ENCODE results near the gene TBX18. TPM values are rescaled to one million over a fixed set of nuclear protein-coding genes. Genes with fewer than 3 reads are reported as not detected.

Gene TBX18
- total RNA-seq, 1 experiment from 2014 or later, result 0.15 TPM

- no peaks in the 10 kb centered on the region for H3K9me3 Mint-ChIP-seq
- DNase-seq (ENCODE audit: low spot score) (no peak), ATAC-seq (no peak)
- CTCF ChIA-PET, result interaction anchor here (0.6 kb wide), 1 partner anchor 327 kb away, joined by 3 read pairs; no protein-coding TSS in a partner anchor
- no peak overlapping the region for H3K27ac Mint-ChIP-seq
- TF ChIP-seq CREB1 (CRISPR knock-in tag; IDR thresholded peaks at IDR 0.05) (no peak), ZBTB43 (CRISPR knock-in tag; IDR thresholded peaks at IDR 0.05) (no peak), JAZF1 (CRISPR knock-in tag; IDR thresholded peaks at IDR 0.05) (no peak), ELF4 (CRISPR knock-in tag; IDR thresholded peaks at IDR 0.05; ENCODE audit: low read depth) (no peak), NR3C1 (CRISPR knock-in tag; conservative IDR thresholded peaks at IDR 0.05; ENCODE audit: low read depth) (no peak), USF1 (CRISPR knock-in tag; IDR thresholded peaks at IDR 0.05) (no peak), AFF4 (CRISPR knock-in tag; IDR thresholded peaks at IDR 0.05; ENCODE audit: borderline replicate concordance) (no peak), ZNF138 (CRISPR knock-in tag; conservative IDR thresholded peaks at IDR 0.05) (no peak)
- H3K36me3 Mint-ChIP-seq, result no peaks in the 10 kb centered on the region
- H3K4me1 Mint-ChIP-seq, result no peaks in the 10 kb centered on the region
- POLR2A ChIA-PET, result no interaction called here
- H3K4me3 Mint-ChIP-seq, result no peak overlapping the region
- no peaks in the 10 kb centered on the region; the same call in 1 of the 2 replicates for H3K27me3 Mint-ChIP-seq (ENCODE audit: low read depth)
These were observed 25.2 kb downstream of the TBX18 start for GRCh38 chr6:84738996-84739865.

GRCh38 chr6:84733889-84734288 lies 30.5 kb downstream of the TBX18 start:
- CTCF ChIA-PET, result interaction anchor here (1.0 kb wide), 1 partner anchor 41 kb away, joined by 3 read pairs; no protein-coding TSS in a partner anchor
- Mint-ChIP-seq H3K4me1 (no peaks in the 10 kb centered on the region), H3K27me3 (ENCODE audit: low read depth) (no peaks in the 10 kb centered on the region; the same call in 1 of the 2 replicates), H3K9me3 (no peaks in the 10 kb centered on the region), H3K27ac (no peak overlapping the region), H3K36me3 (no peaks in the 10 kb centered on the region), H3K4me3 (no peak overlapping the region)
- ATAC-seq (no peak), DNase-seq (ENCODE audit: low spot score) (no peak)
- POLR2A ChIA-PET, result no interaction called here
- TF ChIP-seq E2F1 (CRISPR knock-in tag; IDR thresholded peaks at IDR 0.05) (no peak), FOXP4 (CRISPR knock-in tag; IDR thresholded peaks at IDR 0.05) (no peak), ZBTB21 (CRISPR knock-in tag; IDR thresholded peaks at IDR 0.05; ENCODE audit: borderline replicate concordance) (no peak), ZNF317 (CRISPR knock-in tag; IDR thresholded peaks at IDR 0.05; ENCODE audit: borderline replicate concordance, low read depth) (no peak), ATF6 (CRISPR knock-in tag; IDR thresholded peaks at IDR 0.05) (no peak), OVOL2 (CRISPR knock-in tag; IDR thresholded peaks at IDR 0.05; ENCODE audit: borderline replicate concordance) (no peak), ZNF532 (CRISPR knock-in tag; IDR thresholded peaks at IDR 0.05; ENCODE audit: borderline replicate concordance) (no peak), SMAD4 (CRISPR knock-in tag; IDR thresholded peaks at IDR 0.05) (no peak)

Measured in WTC11 (cell line).